ENCODE data around the gene BCL11A. TPM values are rescaled to one million over a fixed set of nuclear protein-coding genes. Genes with fewer than 3 reads are reported as not detected.
A peak's percentile ranks its signal among the peaks of the same experiment; 100 is the strongest.

Gene BCL11A
- polyA plus RNA-seq, 1 donor (not counting 4 experiments of a cell fraction or from before 2014, with no cell fraction given) = 5.0 TPM

DNA sequence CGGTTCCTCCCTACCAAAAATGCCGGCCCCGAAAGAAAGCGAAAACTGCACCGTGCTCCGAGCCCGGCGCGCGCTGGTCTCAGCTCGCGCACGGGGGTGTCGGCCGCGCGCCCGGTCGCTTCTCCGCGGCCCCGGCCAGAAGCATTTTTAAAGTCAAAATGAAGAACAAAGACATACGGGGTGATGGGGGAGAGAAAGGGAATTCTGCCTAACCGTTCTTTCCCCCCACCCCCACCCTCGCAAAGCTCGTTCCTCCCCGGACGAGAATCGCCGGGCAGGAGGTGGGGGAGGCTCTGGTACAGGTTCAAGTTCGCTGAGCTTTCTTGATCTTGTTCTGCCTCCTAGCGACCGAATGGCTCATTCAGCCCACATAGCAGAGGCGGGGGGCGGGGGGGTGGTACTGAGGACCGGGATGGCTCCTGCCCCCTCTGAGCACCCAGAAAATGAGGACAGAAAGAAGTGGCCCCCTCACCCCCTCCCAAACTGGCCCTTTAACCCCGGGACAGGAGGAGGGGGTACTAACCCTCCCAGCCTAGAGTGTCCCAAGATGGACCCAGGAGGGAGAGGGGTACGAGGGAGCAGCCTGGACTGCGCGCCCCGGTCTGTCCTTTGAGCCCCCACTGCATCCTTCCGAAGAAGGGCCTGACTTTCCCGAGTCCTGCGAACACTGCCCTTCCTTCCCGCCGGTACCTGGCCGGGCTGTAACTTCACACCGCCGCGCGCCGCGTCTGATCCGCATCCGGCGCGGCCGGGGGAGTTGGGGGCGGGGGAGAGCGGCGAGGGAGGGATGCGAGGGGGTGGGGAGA lies 3.1 kb downstream of the BCL11A start:
- peaks cover 0 to 1% of the 10 kb centered on the region in 2 experiments for H3K36me3 ChIP-seq (ENCODE audit: control insufficient read depth in 2 of 2, extremely low read depth in 1 of 2, insufficient read depth in 2 of 2, low read length in 2 of 2)
- H3K4me2 ChIP-seq (ENCODE audit: control insufficient read depth, extremely low read depth, insufficient read depth, low read depth, low read length) = peak overlapping the region; percentile 94
- H3K4me1 ChIP-seq (ENCODE audit: control insufficient read depth, extremely low read depth, insufficient read depth, low read length) = peaks cover 34% of the 10 kb centered on the region
- peak overlapping the region; percentile 53 to 91 (median 85) for H3K4me3 ChIP-seq (ENCODE audit: control insufficient read depth in 2 of 3, extremely low read depth in 1 of 3, insufficient read depth in 2 of 3, low read depth in 1 of 3, low read length in 3 of 3)
- TF ChIP-seq, protein P1, sequence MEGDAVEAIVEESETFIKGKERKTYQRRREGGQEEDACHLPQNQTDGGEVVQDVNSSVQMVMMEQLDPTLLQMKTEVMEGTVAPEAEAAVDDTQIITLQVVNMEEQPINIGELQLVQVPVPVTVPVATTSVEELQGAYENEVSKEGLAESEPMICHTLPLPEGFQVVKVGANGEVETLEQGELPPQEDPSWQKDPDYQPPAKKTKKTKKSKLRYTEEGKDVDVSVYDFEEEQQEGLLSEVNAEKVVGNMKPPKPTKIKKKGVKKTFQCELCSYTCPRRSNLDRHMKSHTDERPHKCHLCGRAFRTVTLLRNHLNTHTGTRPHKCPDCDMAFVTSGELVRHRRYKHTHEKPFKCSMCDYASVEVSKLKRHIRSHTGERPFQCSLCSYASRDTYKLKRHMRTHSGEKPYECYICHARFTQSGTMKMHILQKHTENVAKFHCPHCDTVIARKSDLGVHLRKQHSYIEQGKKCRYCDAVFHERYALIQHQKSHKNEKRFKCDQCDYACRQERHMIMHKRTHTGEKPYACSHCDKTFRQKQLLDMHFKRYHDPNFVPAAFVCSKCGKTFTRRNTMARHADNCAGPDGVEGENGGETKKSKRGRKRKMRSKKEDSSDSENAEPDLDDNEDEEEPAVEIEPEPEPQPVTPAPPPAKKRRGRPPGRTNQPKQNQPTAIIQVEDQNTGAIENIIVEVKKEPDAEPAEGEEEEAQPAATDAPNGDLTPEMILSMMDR (optimal IDR thresholded peaks at IDR 0.05 in 1 of 3, IDR thresholded peaks at IDR 0.05 in 1 of 3, conservative IDR thresholded peaks at IDR 0.05 in 1 of 3; ENCODE audit: extremely low read depth in 1 of 3, insufficient read depth in 2 of 3, low read length in 3 of 3) = peak; percentile 61 to 86 (median 81)
- TF ChIP-seq EZH2 (IDR thresholded peaks at IDR 0.05; ENCODE audit: low read length) = no peak
- peak overlapping the region; percentile 90 for H2AFZ ChIP-seq (ENCODE audit: control insufficient read depth, low read length)
- no peaks in the 10 kb centered on the region for H3K9me3 ChIP-seq (ENCODE audit: control insufficient read depth, low read depth, low read length)
- peaks cover 6% of the 10 kb centered on the region for H3K27me3 ChIP-seq (ENCODE audit: control insufficient read depth, extremely low read depth, insufficient read depth, low read length)
- FAIRE-seq (peak; percentile 57), DNase-seq (ENCODE audit: low read depth, low spot score) (no peak)
- no peaks in the 10 kb centered on the region for H3K9me1 ChIP-seq (ENCODE audit: control insufficient read depth, extremely low read depth, insufficient read depth, low read length)
- dilution Hi-C loops (cut with MboI; ENCODE audit: extremely low pct_ligation_motif_present, low sequenced_read_pairs) = no loop called here
- peak overlapping the region; percentile 85 for H3K9ac ChIP-seq (ENCODE audit: control insufficient read depth, extremely low read depth, insufficient read depth, low read length)
- H4K20me1 ChIP-seq (ENCODE audit: control insufficient read depth, extremely low read depth, insufficient read depth, low read length) = no peaks in the 10 kb centered on the region
- H3K79me2 ChIP-seq (ENCODE audit: control insufficient read depth, insufficient read depth, low read length) = peaks cover 62% of the 10 kb centered on the region
- peak overlapping the region; percentile 78 for H3K27ac ChIP-seq (ENCODE audit: control insufficient read depth, insufficient read depth, low read length)

DNA sequence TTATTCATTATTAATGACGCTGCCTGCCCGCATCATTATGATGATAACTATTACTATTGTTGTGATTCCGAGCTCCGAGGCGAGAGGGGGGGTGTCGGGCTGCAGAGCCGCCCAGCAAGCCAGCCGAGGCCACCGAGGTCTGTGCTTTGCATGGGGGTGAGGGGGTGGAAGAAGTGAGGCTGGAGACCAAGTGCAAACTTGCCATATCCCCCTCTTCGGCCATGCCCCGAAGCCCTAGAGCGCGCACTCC lies 3.6 kb downstream of the BCL11A start:
- Histone ChIP-seq H3K27me3 (ENCODE audit: control insufficient read depth, extremely low read depth, insufficient read depth, low read length) (peaks cover under 1% of the 10 kb centered on the region), H3K36me3 (ENCODE audit: control insufficient read depth in 2 of 2, extremely low read depth in 1 of 2, insufficient read depth in 2 of 2, low read length in 2 of 2) (peaks cover 0 to 3% of the 10 kb centered on the region in 2 experiments), H3K4me1 (ENCODE audit: control insufficient read depth, extremely low read depth, insufficient read depth, low read length) (peaks cover 36% of the 10 kb centered on the region), H3K4me2 (ENCODE audit: control insufficient read depth, extremely low read depth, insufficient read depth, low read depth, low read length) (peak overlapping the region; percentile 94), H3K79me2 (ENCODE audit: control insufficient read depth, insufficient read depth, low read length) (peaks cover 63% of the 10 kb centered on the region), H3K4me3 (ENCODE audit: control insufficient read depth in 2 of 3, extremely low read depth in 1 of 3, insufficient read depth in 2 of 3, low read depth in 1 of 3, low read length in 3 of 3) (peak overlapping the region; percentile 53 to 91 (median 85)), H3K9me3 (ENCODE audit: control insufficient read depth, low read depth, low read length) (no peaks in the 10 kb centered on the region), H2AFZ (ENCODE audit: control insufficient read depth, low read length) (peak overlapping the region; percentile 85), H4K20me1 (ENCODE audit: control insufficient read depth, extremely low read depth, insufficient read depth, low read length) (no peaks in the 10 kb centered on the region), H3K9ac (ENCODE audit: control insufficient read depth, extremely low read depth, insufficient read depth, low read length) (peak overlapping the region; percentile 85), H3K27ac (ENCODE audit: control insufficient read depth, insufficient read depth, low read length) (peak overlapping the region; percentile 78), H3K9me1 (ENCODE audit: control insufficient read depth, extremely low read depth, insufficient read depth, low read length) (no peaks in the 10 kb centered on the region)
- DNase-seq (ENCODE audit: low read depth, low spot score) (no peak), FAIRE-seq (no peak)
- TF ChIP-seq EZH2 (IDR thresholded peaks at IDR 0.05; ENCODE audit: low read length) = no peak
- TF ChIP-seq, protein P1 (optimal IDR thresholded peaks at IDR 0.05 in 1 of 3, IDR thresholded peaks at IDR 0.05 in 1 of 3, conservative IDR thresholded peaks at IDR 0.05 in 1 of 3; ENCODE audit: extremely low read depth in 1 of 3, insufficient read depth in 2 of 3, low read length in 3 of 3) = no peak
- dilution Hi-C loops (cut with MboI; ENCODE audit: extremely low pct_ligation_motif_present, low sequenced_read_pairs) = no loop called here

All from keratinocyte (primary cell).